Progenitor cell of endocrine pancreas (in vitro differentiated cells): ENCODE results near the gene GPS1. TPM values are rescaled to one million over a fixed set of nuclear protein-coding genes. Genes with fewer than 3 reads are reported as not detected.

Experiments used
- DNase-seq: peaks from one replicate; pipeline ENCODE4 v3.0.0; 2021; ENCODE audit warnings: low spot score; ENCODE audit not compliant: unreplicated experiment
- H3K27ac Mint-ChIP-seq: 2 replicates; pipeline ENCODE4 v1.8.0; 2021; ENCODE audit warnings: mild to moderate bottlenecking, moderate library complexity, mixed read lengths
- H3K27me3 Mint-ChIP-seq: 2 replicates; pipeline ENCODE4 v1.8.0; 2021; ENCODE audit warnings: mixed read lengths
- H3K36me3 Mint-ChIP-seq: 2 replicates; pipeline ENCODE4 v1.8.0; 2022; ENCODE audit warnings: mixed read lengths; ENCODE audit not compliant: insufficient read depth
- H3K4me1 Mint-ChIP-seq: 2 replicates; pipeline ENCODE4 v1.8.0; 2021; ENCODE audit warnings: low read depth, mixed read lengths
- H3K4me3 Mint-ChIP-seq: 2 replicates; pipeline ENCODE4 v1.8.0; 2021; ENCODE audit warnings: low read depth, mild to moderate bottlenecking, moderate library complexity, mixed read lengths
- H3K9me3 Mint-ChIP-seq: 2 replicates; pipeline ENCODE4 v1.8.0; 2021; ENCODE audit warnings: low read depth, mixed read lengths
- total RNA-seq: library from RNA; stranded (reverse); gene quantifications from 2 replicates; pipeline ENCODE4 v1.2.1, GENCODE V29; 2021
- TF ChIP-seq, protein P1 (sequence below): fragments of 200-600 bp; sonication (generic); IDR thresholded peaks from one replicate; pipeline ENCODE4 v1.5.0; 2021; ENCODE audit warnings: antibody characterized with exemption, mild to moderate bottlenecking; ENCODE audit not compliant: unreplicated experiment

The GPS1 gene
- total RNA-seq, 1 donor from 2014 or later = 137 TPM

GRCh38 chr17:82103553-82104451 lies 52.1 kb downstream of the GPS1 start:
- H3K4me3 Mint-ChIP-seq = no peak overlapping the region
- no peaks in the 10 kb centered on the region for H3K9me3 Mint-ChIP-seq
- peak overlapping the region; percentile 95 for H3K27ac Mint-ChIP-seq
- H3K36me3 Mint-ChIP-seq = peaks cover 2% of the 10 kb centered on the region
- TF ChIP-seq, protein P1, sequence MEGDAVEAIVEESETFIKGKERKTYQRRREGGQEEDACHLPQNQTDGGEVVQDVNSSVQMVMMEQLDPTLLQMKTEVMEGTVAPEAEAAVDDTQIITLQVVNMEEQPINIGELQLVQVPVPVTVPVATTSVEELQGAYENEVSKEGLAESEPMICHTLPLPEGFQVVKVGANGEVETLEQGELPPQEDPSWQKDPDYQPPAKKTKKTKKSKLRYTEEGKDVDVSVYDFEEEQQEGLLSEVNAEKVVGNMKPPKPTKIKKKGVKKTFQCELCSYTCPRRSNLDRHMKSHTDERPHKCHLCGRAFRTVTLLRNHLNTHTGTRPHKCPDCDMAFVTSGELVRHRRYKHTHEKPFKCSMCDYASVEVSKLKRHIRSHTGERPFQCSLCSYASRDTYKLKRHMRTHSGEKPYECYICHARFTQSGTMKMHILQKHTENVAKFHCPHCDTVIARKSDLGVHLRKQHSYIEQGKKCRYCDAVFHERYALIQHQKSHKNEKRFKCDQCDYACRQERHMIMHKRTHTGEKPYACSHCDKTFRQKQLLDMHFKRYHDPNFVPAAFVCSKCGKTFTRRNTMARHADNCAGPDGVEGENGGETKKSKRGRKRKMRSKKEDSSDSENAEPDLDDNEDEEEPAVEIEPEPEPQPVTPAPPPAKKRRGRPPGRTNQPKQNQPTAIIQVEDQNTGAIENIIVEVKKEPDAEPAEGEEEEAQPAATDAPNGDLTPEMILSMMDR = no peak
- peak; percentile 43 for DNase-seq
- no peaks in the 10 kb centered on the region for H3K27me3 Mint-ChIP-seq
- peaks cover 33% of the 10 kb centered on the region for H3K4me1 Mint-ChIP-seq

DNA sequence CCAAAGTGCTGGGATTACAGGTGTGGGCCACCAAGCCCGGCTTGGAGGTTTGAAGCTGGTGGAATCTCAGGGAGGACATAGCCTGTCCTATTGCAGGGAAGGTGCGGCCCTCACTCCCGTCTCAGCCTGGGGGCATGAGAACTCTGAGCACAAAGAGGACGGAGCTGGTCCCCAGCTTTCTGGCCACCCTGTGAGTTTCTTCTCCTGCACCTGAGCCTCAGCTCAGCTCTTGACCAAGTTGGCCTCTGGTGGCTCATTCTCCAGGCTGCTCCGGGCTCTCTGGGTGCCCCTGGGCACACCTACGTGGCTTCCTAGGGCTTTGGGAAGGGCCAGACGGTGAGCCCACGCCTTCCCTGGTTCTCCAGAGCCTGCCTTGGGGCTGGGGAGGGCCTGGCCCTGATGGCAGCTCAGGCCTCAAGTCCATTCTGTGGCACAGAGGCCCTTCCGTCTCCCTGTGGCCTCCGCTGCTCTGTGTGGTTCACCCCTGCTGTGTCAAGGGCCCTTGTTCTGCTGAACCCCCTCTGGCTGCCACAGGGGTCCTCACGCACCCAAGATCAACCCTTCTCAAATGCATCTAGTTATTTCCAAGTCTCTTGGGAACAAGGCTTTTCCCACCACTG lies 53.2 kb downstream of the GPS1 start:
- H3K4me1 Mint-ChIP-seq = peaks cover 32% of the 10 kb centered on the region
- H3K27me3 Mint-ChIP-seq = no peaks in the 10 kb centered on the region
- DNase-seq = no peak
- TF ChIP-seq, protein P1 = no peak
- H3K4me3 Mint-ChIP-seq = no peak overlapping the region
- peak overlapping the region; percentile 79 for H3K27ac Mint-ChIP-seq
- no peaks in the 10 kb centered on the region for H3K9me3 Mint-ChIP-seq
- H3K36me3 Mint-ChIP-seq = peaks cover 1% of the 10 kb centered on the region

GRCh38 chr17:82105417-82105881 lies 53.8 kb downstream of the GPS1 start:
- H3K4me3 Mint-ChIP-seq = no peak overlapping the region
- H3K4me1 Mint-ChIP-seq = peaks cover 35% of the 10 kb centered on the region

GRCh38 chr17:82105882-82106687 lies 54.4 kb downstream of the GPS1 start:
- TF ChIP-seq, protein P1 = peak; percentile 62
- Mint-ChIP-seq H3K4me3 (peak overlapping the region; percentile 47), H3K9me3 (no peaks in the 10 kb centered on the region), H3K36me3 (peaks cover 1% of the 10 kb centered on the region), H3K4me1 (peaks cover 35% of the 10 kb centered on the region), H3K27me3 (no peaks in the 10 kb centered on the region), H3K27ac (peak overlapping the region; percentile 77)
- DNase-seq = peak; percentile 45

More at GRCh38 chr17:82105417-82105881, 53.8 kb downstream of the GPS1 start:
- TF ChIP-seq, protein P1 = no peak
- Mint-ChIP-seq H3K27me3 (no peaks in the 10 kb centered on the region), H3K9me3 (no peaks in the 10 kb centered on the region), H3K36me3 (peaks cover 1% of the 10 kb centered on the region), H3K27ac (peak overlapping the region; percentile 79)
- no peak for DNase-seq
